ENCODE data around the gene DSC1.
"Not testable (repeated sequence)": the region's sequence is repeated elsewhere in the genome, so short reads cannot be mapped to it uniquely, and the experiment has no call there.

Gene DSC1

DNA sequence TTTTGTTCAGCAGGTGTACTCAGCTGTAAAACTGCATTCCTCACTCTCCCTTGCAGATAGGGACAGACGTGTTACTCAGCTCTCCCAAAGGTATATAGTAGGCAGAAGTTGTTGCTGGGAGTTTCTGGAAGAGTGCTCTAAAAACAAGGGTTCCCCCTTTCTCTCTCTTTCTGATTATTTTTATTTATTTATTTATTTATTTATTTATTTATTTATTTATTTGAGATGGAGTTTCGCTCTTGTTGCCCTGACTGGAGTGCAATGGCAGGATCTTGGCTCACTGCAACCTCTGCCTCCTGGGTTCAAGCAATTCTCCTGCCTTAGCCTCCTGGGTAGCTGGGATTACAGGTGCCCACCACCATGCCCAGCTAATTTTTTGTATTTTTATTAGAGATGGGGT, 39.5 kb downstream of the DSC1 start:
- not testable (repeated sequence) for H2BK5ac ChIP-seq (ENCODE audit: low read depth, low read length, poor library complexity); H2BK12ac ChIP-seq (ENCODE audit: low read length); H4K91ac ChIP-seq (ENCODE audit: low read depth, low read length); H2AK5ac ChIP-seq (ENCODE audit: low read length); H3K4me1 ChIP-seq (ENCODE audit: control insufficient read depth in 1 of 2, insufficient read depth in 2 of 2, low read length in 2 of 2); DNase-seq; H3K27me3 ChIP-seq (ENCODE audit: insufficient read depth, low read length); H3K4me3 ChIP-seq (ENCODE audit: low read depth, low read length); H3K9me3 ChIP-seq (ENCODE audit: insufficient read depth, low read depth, low read length); H4K8ac ChIP-seq (ENCODE audit: low read depth, low read length); H4K12ac ChIP-seq (ENCODE audit: low read depth, low read length); H3K79me1 ChIP-seq (ENCODE audit: low read length); H2AFZ ChIP-seq (ENCODE audit: insufficient read depth, low read length, poor library complexity); H3K23ac ChIP-seq (ENCODE audit: low read length); H3K14ac ChIP-seq (ENCODE audit: low read length); H3K27ac ChIP-seq (ENCODE audit: low read depth, low read length); H3K4me2 ChIP-seq (ENCODE audit: low read length); H3K18ac ChIP-seq (ENCODE audit: low read length); H3K79me2 ChIP-seq (ENCODE audit: control insufficient read depth, insufficient read depth, low read length, poor library complexity); H3K36me3 ChIP-seq (ENCODE audit: control insufficient read depth in 1 of 2, insufficient read depth in 2 of 2, low read length in 2 of 2); H3K9ac ChIP-seq (ENCODE audit: low read length); H3K4ac ChIP-seq (ENCODE audit: low read depth, low read length); H2BK120ac ChIP-seq (ENCODE audit: insufficient read depth, low read length, poor library complexity)
- WGBS (ENCODE audit: extremely low coverage, insufficient coverage, insufficient read length) = no CpG with 5 or more reads among the region's 2 CpGs

DNA sequence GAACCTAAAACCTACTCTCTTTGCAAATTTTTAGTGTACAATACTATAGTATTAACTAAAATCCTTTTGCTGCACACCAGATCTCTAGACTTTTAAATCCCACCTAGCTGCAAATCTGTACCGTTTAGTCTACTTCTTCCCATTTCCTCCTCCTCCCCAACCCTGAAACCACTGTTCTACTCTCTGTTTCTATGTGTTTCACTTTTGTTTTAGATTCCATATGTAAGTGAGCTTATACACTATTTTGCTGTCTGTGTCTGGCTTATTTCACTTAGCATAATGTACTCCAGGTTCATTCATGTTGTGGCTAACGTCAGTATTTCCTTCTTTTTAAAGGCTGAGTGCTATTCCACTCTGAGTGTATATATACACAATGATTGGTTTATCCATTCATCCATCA, 42.1 kb downstream of the DSC1 start:
- H3K27me3 ChIP-seq (ENCODE audit: insufficient read depth, low read length) = no peaks in the 10 kb centered on the region
- H3K36me3 ChIP-seq (ENCODE audit: control insufficient read depth in 1 of 2, insufficient read depth in 2 of 2, low read length in 2 of 2) = no peaks in the 10 kb centered on the region
- H3K14ac ChIP-seq (ENCODE audit: low read length) = no peak overlapping the region
- H3K9me3 ChIP-seq (ENCODE audit: insufficient read depth, low read depth, low read length) = no peaks in the 10 kb centered on the region
- no peak overlapping the region for H2AK5ac ChIP-seq (ENCODE audit: low read length)
- no peaks in the 10 kb centered on the region for H3K4me1 ChIP-seq (ENCODE audit: control insufficient read depth in 1 of 2, insufficient read depth in 2 of 2, low read length in 2 of 2)
- H2BK12ac ChIP-seq (ENCODE audit: low read length) = no peak overlapping the region
- no peak for DNase-seq
- no peak overlapping the region for H3K4me3 ChIP-seq (ENCODE audit: low read depth, low read length)
- no peak overlapping the region for H2BK5ac ChIP-seq (ENCODE audit: low read depth, low read length, poor library complexity)
- H3K9ac ChIP-seq (ENCODE audit: low read length) = no peak overlapping the region
- no CpG with 5 or more reads among the region's 2 CpGs for WGBS (ENCODE audit: extremely low coverage, insufficient coverage, insufficient read length)
- no peaks in the 10 kb centered on the region for H3K79me2 ChIP-seq (ENCODE audit: control insufficient read depth, insufficient read depth, low read length, poor library complexity)
- no peak overlapping the region for H2AFZ ChIP-seq (ENCODE audit: insufficient read depth, low read length, poor library complexity)
- no peak overlapping the region for H4K8ac ChIP-seq (ENCODE audit: low read depth, low read length)
- no peaks in the 10 kb centered on the region for H3K79me1 ChIP-seq (ENCODE audit: low read length)
- no peak overlapping the region for H3K27ac ChIP-seq (ENCODE audit: low read depth, low read length)
- H3K23ac ChIP-seq (ENCODE audit: low read length) = no peak overlapping the region
- no peak overlapping the region for H3K4ac ChIP-seq (ENCODE audit: low read depth, low read length)
- H4K12ac ChIP-seq (ENCODE audit: low read depth, low read length) = no peak overlapping the region
- H3K4me2 ChIP-seq (ENCODE audit: low read length) = no peak overlapping the region
- no peak overlapping the region for H2BK120ac ChIP-seq (ENCODE audit: insufficient read depth, low read length, poor library complexity)
- H3K18ac ChIP-seq (ENCODE audit: low read length) = no peak overlapping the region
- no peak overlapping the region for H4K91ac ChIP-seq (ENCODE audit: low read depth, low read length)

DNA sequence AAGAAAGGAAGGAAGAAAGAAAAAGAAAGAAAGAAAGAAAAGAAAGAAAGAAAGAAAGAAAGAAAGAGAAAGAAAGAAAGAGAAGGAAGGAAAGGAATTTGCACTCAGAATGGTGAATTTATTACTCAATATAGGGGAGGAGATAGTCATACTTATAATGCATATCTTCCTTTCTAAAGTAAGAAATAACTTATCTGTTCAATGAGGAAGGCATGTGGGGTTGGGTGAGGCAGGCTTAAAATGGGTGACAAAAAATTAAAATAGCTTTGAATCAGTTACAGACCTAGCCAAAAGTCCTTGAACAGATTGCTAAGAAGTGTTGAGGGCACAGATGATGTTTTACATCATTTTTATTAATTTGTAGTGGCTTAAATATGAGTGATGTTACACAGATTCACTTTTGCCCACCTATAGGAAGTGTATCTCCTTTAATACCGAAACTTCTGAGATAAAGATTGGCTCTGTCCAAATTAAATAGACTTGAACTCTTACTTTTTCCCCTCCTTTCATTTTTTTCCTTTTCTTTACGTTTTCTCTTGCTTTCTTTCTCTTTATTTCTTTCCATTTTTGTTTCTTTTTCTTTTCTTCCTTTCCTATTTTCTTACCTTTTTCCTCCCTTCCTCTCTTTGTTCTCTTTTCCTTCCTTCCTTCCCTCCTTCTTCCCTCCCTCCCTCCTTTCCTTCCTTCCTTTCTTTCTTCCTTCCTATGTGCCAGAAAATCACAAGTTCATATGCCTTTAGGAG, 45.6 kb downstream of the DSC1 start:
- Histone ChIP-seq H3K4ac (ENCODE audit: low read depth, low read length) (no peak overlapping the region), H3K27ac (ENCODE audit: low read depth, low read length) (no peak overlapping the region), H3K79me2 (ENCODE audit: control insufficient read depth, insufficient read depth, low read length, poor library complexity) (no peaks in the 10 kb centered on the region), H3K27me3 (ENCODE audit: insufficient read depth, low read length) (no peaks in the 10 kb centered on the region), H3K9me3 (ENCODE audit: insufficient read depth, low read depth, low read length) (no peaks in the 10 kb centered on the region), H2AK5ac (ENCODE audit: low read length) (no peak overlapping the region), H2BK12ac (ENCODE audit: low read length) (no peak overlapping the region), H4K91ac (ENCODE audit: low read depth, low read length) (no peak overlapping the region), H3K23ac (ENCODE audit: low read length) (no peak overlapping the region), H3K79me1 (ENCODE audit: low read length) (no peaks in the 10 kb centered on the region), H4K8ac (ENCODE audit: low read depth, low read length) (no peak overlapping the region), H3K36me3 (ENCODE audit: control insufficient read depth in 1 of 2, insufficient read depth in 2 of 2, low read length in 2 of 2) (no peaks in the 10 kb centered on the region), H2BK5ac (ENCODE audit: low read depth, low read length, poor library complexity) (no peak overlapping the region), H2BK120ac (ENCODE audit: insufficient read depth, low read length, poor library complexity) (no peak overlapping the region), H3K4me1 (ENCODE audit: control insufficient read depth in 1 of 2, insufficient read depth in 2 of 2, low read length in 2 of 2) (no peaks in the 10 kb centered on the region), H4K12ac (ENCODE audit: low read depth, low read length) (no peak overlapping the region), H3K18ac (ENCODE audit: low read length) (no peak overlapping the region), H2AFZ (ENCODE audit: insufficient read depth, low read length, poor library complexity) (no peak overlapping the region), H3K14ac (ENCODE audit: low read length) (no peak overlapping the region), H3K4me2 (ENCODE audit: low read length) (no peak overlapping the region), H3K4me3 (ENCODE audit: low read depth, low read length) (no peak overlapping the region), H3K9ac (ENCODE audit: low read length) (no peak overlapping the region)
- WGBS (ENCODE audit: extremely low coverage, insufficient coverage, insufficient read length) = 100% methylated on average over 1 of the region's 2 CpGs
- DNase-seq = no peak

DNA sequence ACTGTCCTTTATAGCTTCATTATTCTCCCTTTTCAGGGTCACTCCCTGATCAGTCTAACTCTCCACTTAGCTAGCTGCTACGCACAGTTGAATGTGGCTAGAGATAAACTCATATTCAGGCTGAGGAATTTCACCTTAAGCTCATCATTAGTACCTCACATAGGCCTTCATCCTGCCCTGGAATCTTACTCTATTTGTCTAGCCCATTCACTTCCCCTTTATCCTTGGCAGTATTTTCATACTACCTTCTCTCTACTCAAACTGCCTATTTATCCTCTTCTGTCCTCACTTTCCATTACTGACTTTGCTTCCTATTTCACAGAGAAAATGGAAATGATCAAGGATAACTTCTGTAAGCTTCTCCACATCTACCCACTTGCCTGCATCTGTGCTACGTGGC, 49.9 kb downstream of the DSC1 start:
- Histone ChIP-seq H2BK12ac (ENCODE audit: low read length) (no peak overlapping the region), H3K79me2 (ENCODE audit: control insufficient read depth, insufficient read depth, low read length, poor library complexity) (no peaks in the 10 kb centered on the region), H2AK5ac (ENCODE audit: low read length) (no peak overlapping the region), H3K9me3 (ENCODE audit: insufficient read depth, low read depth, low read length) (no peaks in the 10 kb centered on the region), H3K4me2 (ENCODE audit: low read length) (no peak overlapping the region), H4K91ac (ENCODE audit: low read depth, low read length) (no peak overlapping the region), H2AFZ (ENCODE audit: insufficient read depth, low read length, poor library complexity) (no peak overlapping the region), H4K12ac (ENCODE audit: low read depth, low read length) (no peak overlapping the region), H3K18ac (ENCODE audit: low read length) (no peak overlapping the region), H3K14ac (ENCODE audit: low read length) (no peak overlapping the region), H2BK5ac (ENCODE audit: low read depth, low read length, poor library complexity) (no peak overlapping the region), H3K27ac (ENCODE audit: low read depth, low read length) (no peak overlapping the region), H3K4me1 (ENCODE audit: control insufficient read depth in 1 of 2, insufficient read depth in 2 of 2, low read length in 2 of 2) (no peaks in the 10 kb centered on the region), H3K36me3 (ENCODE audit: control insufficient read depth in 1 of 2, insufficient read depth in 2 of 2, low read length in 2 of 2) (no peaks in the 10 kb centered on the region), H3K4me3 (ENCODE audit: low read depth, low read length) (no peak overlapping the region), H3K27me3 (ENCODE audit: insufficient read depth, low read length) (no peaks in the 10 kb centered on the region), H3K9ac (ENCODE audit: low read length) (no peak overlapping the region), H2BK120ac (ENCODE audit: insufficient read depth, low read length, poor library complexity) (no peak overlapping the region), H3K79me1 (ENCODE audit: low read length) (no peaks in the 10 kb centered on the region), H4K8ac (ENCODE audit: low read depth, low read length) (no peak overlapping the region), H3K23ac (ENCODE audit: low read length) (no peak overlapping the region), H3K4ac (ENCODE audit: low read depth, low read length) (no peak overlapping the region)
- WGBS (ENCODE audit: extremely low coverage, insufficient coverage, insufficient read length) = no CpG with 5 or more reads among the region's 2 CpGs
- DNase-seq = no peak
